ENCODE data around the gene DPP4. TPM values are rescaled to one million over a fixed set of nuclear protein-coding genes. Genes with fewer than 3 reads are reported as not detected.

The DPP4 gene
- total and polyA plus RNA-seq, 2 donors (not counting 3 experiments of a cell fraction or from before 2014, with no cell fraction given): 0.84 to 6.2 TPM

- H3K9me1 ChIP-seq (replicated peaks; ENCODE audit: control insufficient read depth, extremely low read depth, insufficient read depth, low read length): no peaks in the 10 kb centered on the region
- no peaks in the 10 kb centered on the region for H3K36me3 ChIP-seq (ENCODE audit: control insufficient read depth in 2 of 2, extremely low read depth in 1 of 2, insufficient read depth in 2 of 2, low read length in 2 of 2)
- BruUV-seq (replicated peaks): no TSS peak
- H3K4me1 ChIP-seq (ENCODE audit: control insufficient read depth, extremely low read depth, insufficient read depth, low read length): peaks cover 13% of the 10 kb centered on the region
- ChIA-PET CTCF (interaction anchor here (1.5 kb wide), 2 partner anchors 34 to 257 kb away, joined by 3 read pairs; no protein-coding TSS in a partner anchor), POLR2A (no interaction called here)
- H2AFZ ChIP-seq (ENCODE audit: low read depth, low read length): no peak overlapping the region
- dilution Hi-C loops (cut with MboI; ENCODE audit: extremely low pct_ligation_motif_present, low sequenced_read_pairs) (no loop called here), intact Hi-C loops (cut with micrococcal nuclease) (no loop called here)
- no peak for TF ChIP-seq JUN (IDR thresholded peaks at IDR 0.05; ENCODE audit: borderline replicate concordance, insufficient read depth, insufficient read length, low read depth)
- no peak for TF ChIP-seq EZH2 (IDR thresholded peaks at IDR 0.05; ENCODE audit: borderline replicate concordance, low read depth, low read length, severe bottlenecking)
- no peaks in the 10 kb centered on the region for H3K79me2 ChIP-seq (ENCODE audit: control insufficient read depth, insufficient read depth, low read length)
- no peaks in the 10 kb centered on the region for H4K20me1 ChIP-seq (replicated peaks; ENCODE audit: control insufficient read depth, extremely low read depth, insufficient read depth, low read length)
- H3K9ac ChIP-seq (replicated peaks; ENCODE audit: extremely low read depth, insufficient read depth, low read length): no peak overlapping the region
- DNase-seq (ENCODE audit: low read depth, low spot score): no peak
- H3K27ac ChIP-seq (ENCODE audit: insufficient read depth, low read depth, low read length): no peak overlapping the region
- H3K27me3 ChIP-seq (ENCODE audit: control insufficient read depth in 2 of 2, insufficient read depth in 2 of 2, low read length in 2 of 2): no peaks in the 10 kb centered on the region
- no peak overlapping the region for H3K4me3 ChIP-seq (replicated peaks in 1 of 3; ENCODE audit: insufficient read depth in 1 of 3, low read depth in 1 of 3, low read length in 3 of 3)
- H3K9me3 ChIP-seq (replicated peaks; ENCODE audit: control insufficient read depth, insufficient read depth, low read length): no peaks in the 10 kb centered on the region
- FAIRE-seq: no peak
- no peak overlapping the region for H3K4me2 ChIP-seq (ENCODE audit: insufficient read depth, low read length)
Measured at GRCh38 chr2:162041485-162041884, 32.5 kb downstream of the DPP4 start.

GRCh38 chr2:162038725-162039124 is 35.3 kb downstream of the DPP4 start:
- dilution Hi-C loops (cut with MboI; ENCODE audit: extremely low pct_ligation_motif_present, low sequenced_read_pairs) (no loop called here), intact Hi-C loops (cut with micrococcal nuclease) (no loop called here)
- Histone ChIP-seq H3K4me3 (replicated peaks in 1 of 3; ENCODE audit: insufficient read depth in 1 of 3, low read depth in 1 of 3, low read length in 3 of 3) (no peak overlapping the region), H3K27ac (ENCODE audit: insufficient read depth, low read depth, low read length) (no peak overlapping the region), H4K20me1 (replicated peaks; ENCODE audit: control insufficient read depth, extremely low read depth, insufficient read depth, low read length) (no peaks in the 10 kb centered on the region), H3K9ac (replicated peaks; ENCODE audit: extremely low read depth, insufficient read depth, low read length) (no peak overlapping the region), H3K4me1 (ENCODE audit: control insufficient read depth, extremely low read depth, insufficient read depth, low read length) (peaks cover 19% of the 10 kb centered on the region), H3K4me2 (ENCODE audit: insufficient read depth, low read length) (no peak overlapping the region), H3K27me3 (ENCODE audit: control insufficient read depth in 2 of 2, insufficient read depth in 2 of 2, low read length in 2 of 2) (no peaks in the 10 kb centered on the region), H3K36me3 (ENCODE audit: control insufficient read depth in 2 of 2, extremely low read depth in 1 of 2, insufficient read depth in 2 of 2, low read length in 2 of 2) (no peaks in the 10 kb centered on the region), H2AFZ (ENCODE audit: low read depth, low read length) (no peak overlapping the region), H3K9me3 (replicated peaks; ENCODE audit: control insufficient read depth, insufficient read depth, low read length) (no peaks in the 10 kb centered on the region), H3K9me1 (replicated peaks; ENCODE audit: control insufficient read depth, extremely low read depth, insufficient read depth, low read length) (no peaks in the 10 kb centered on the region), H3K79me2 (ENCODE audit: control insufficient read depth, insufficient read depth, low read length) (no peaks in the 10 kb centered on the region)
- TF ChIP-seq MAX (IDR thresholded peaks at IDR 0.05; ENCODE audit: insufficient read depth, insufficient read length): no peak
- no peak for TF ChIP-seq FOS (IDR thresholded peaks at IDR 0.05; ENCODE audit: borderline replicate concordance, insufficient read depth, low read length)
- no peak for TF ChIP-seq POLR2AphosphoS5 (IDR thresholded peaks at IDR 0.05; ENCODE audit: insufficient read depth, low read depth, low read length)
- TF ChIP-seq MYC (IDR thresholded peaks at IDR 0.05; ENCODE audit: low read depth, low read length): no peak
- TF ChIP-seq GATA2 (IDR thresholded peaks at IDR 0.05; ENCODE audit: insufficient read depth, insufficient read length, low read depth, low read length): no peak
- TF ChIP-seq EZH2 (IDR thresholded peaks at IDR 0.05; ENCODE audit: borderline replicate concordance, low read depth, low read length, severe bottlenecking): no peak
- no peak for TF ChIP-seq POLR2A (IDR thresholded peaks at IDR 0.05; ENCODE audit: low read depth, low read length)
- no peak for TF ChIP-seq JUN (IDR thresholded peaks at IDR 0.05; ENCODE audit: borderline replicate concordance, insufficient read depth, insufficient read length, low read depth)
- no peak for TF ChIP-seq CTCF (IDR thresholded peaks at IDR 0.05; ENCODE audit: extremely low read depth in 1 of 2, insufficient read depth in 1 of 2, low read depth in 1 of 2, low read length in 2 of 2)
- FAIRE-seq: no peak
- BruUV-seq (replicated peaks): no TSS peak
- DNase-seq (ENCODE audit: low read depth, low spot score): no peak
- ChIA-PET CTCF (no interaction called here), POLR2A (no interaction called here)
